B cell (primary cell): Measurements from ENCODE around the gene DDX27. TPM values are rescaled to one million over a fixed set of nuclear protein-coding genes. Genes with fewer than 3 reads are reported as not detected.

Source experiments
- ATAC-seq: fragments of 200-7000 bp; cut with Tn5 transposase; one replicate; pipeline ENCODE4 v1.10.0; 2021; ENCODE audit warnings: low read depth, mild to moderate bottlenecking, moderate number of reproducible peaks, moderate library complexity
- CTCF ChIA-PET: fragments of 350-600 bp; sonication (Branson Sonifier 250); formaldehyde crosslinking; loops from one replicate; lab custom pipeline; 2021; ENCODE audit warnings: antibody characterized with exemption, inconsistent platforms; lab: Charles Lee
- POLR2A ChIA-PET: fragments of 350-600 bp; sonication (Branson Sonifier 250); formaldehyde crosslinking; loops from one replicate; lab custom pipeline; 2021; ENCODE audit warnings: antibody characterized with exemption; lab: Charles Lee
- DNase-seq: peaks from one replicate; pipeline ENCODE4 v3.0.0; 2013
- H2AFZ ChIP-seq: 2 replicates; pipeline ENCODE4 v1.6.1; 2012; ENCODE audit warnings: mild to moderate bottlenecking, low read depth, low read length; ENCODE audit not compliant: insufficient read depth, poor library complexity, severe bottlenecking
- H3K27ac ChIP-seq, 2 donors: 1 replicate in 1 of 2; 2 replicates in 1 of 2; pipeline ENCODE4 v1.5.1; 2012 to 2013; ENCODE audit warnings: low read length in 2 of 2, mild to moderate bottlenecking in 2 of 2, moderate library complexity in 1 of 2
- H3K27me3 ChIP-seq, 4 experiments: fragments of 200-600 bp in 1 of 4; sonication (generic) in 1 of 4; replicated peaks in 1 of 4; 1 replicate in 2 of 4; 2 replicates in 2 of 4; pipeline versions ENCODE4 v1.6.1 to v1.7.0; 2013 to 2016; ENCODE audit warnings: low read length in 3 of 4, mild to moderate bottlenecking in 2 of 4, mixed read lengths in 1 of 4, moderate library complexity in 1 of 4; ENCODE audit not compliant: insufficient read depth in 4 of 4, control insufficient read depth in 3 of 4; ENCODE audit errors: control extremely low read depth in 1 of 4
- H3K36me3 ChIP-seq, 2 experiments: replicated peaks in 1 of 2; 1 replicate in 1 of 2; 2 replicates in 1 of 2; pipeline versions ENCODE4 v1.6.1 to v1.7.1; 2013; ENCODE audit warnings: low read length in 1 of 2; ENCODE audit not compliant: insufficient read depth in 2 of 2, control insufficient read depth in 1 of 2; ENCODE audit errors: control extremely low read depth in 1 of 2, extremely low read depth in 1 of 2
- H3K4me1 ChIP-seq, 2 donors: fragments of 200-600 bp in 1 of 2; sonication (generic) in 1 of 2; 1 replicate in 1 of 2; 2 replicates in 1 of 2; pipeline versions ENCODE4 v1.5.1 to v1.6.1; 2013 to 2017; ENCODE audit warnings: low read length in 2 of 2; ENCODE audit not compliant: control insufficient read depth in 2 of 2, insufficient read depth in 2 of 2
- H3K4me2 ChIP-seq: replicated peaks from 2 replicates; pipeline ENCODE3; 2012; ENCODE audit warnings: mild to moderate bottlenecking, low read depth, low read length; ENCODE audit not compliant: poor library complexity, severe bottlenecking
- H3K4me3 ChIP-seq, 5 experiments: fragments of 200-600 bp in 1 of 5; sonication (generic) in 1 of 5; 1 replicate in 3 of 5; 2 replicates in 2 of 5; pipeline versions ENCODE4 v1.5.1 to v1.7.0; 2011 to 2016; ENCODE audit warnings: low read length in 4 of 5, mild to moderate bottlenecking in 4 of 5, low read depth in 2 of 5, control low read depth in 1 of 5, moderate library complexity in 1 of 5; ENCODE audit not compliant: insufficient read depth in 1 of 5; ENCODE audit errors: control extremely low read depth in 1 of 5, extremely low read depth in 1 of 5
- H3K79me2 ChIP-seq: fragments of 200-600 bp; sonication (generic); one replicate; pipeline ENCODE4 v1.6.0; 2016; ENCODE audit warnings: low read length; ENCODE audit not compliant: control insufficient read depth, insufficient read depth
- H3K9ac ChIP-seq: fragments of 200-600 bp; sonication (generic); 2 replicates; pipeline ENCODE4 v1.6.1; 2017; ENCODE audit warnings: mild to moderate bottlenecking, low read length, moderate library complexity
- H3K9me3 ChIP-seq, 3 donors: one replicate each; pipeline versions ENCODE4 v1.6.1 to v1.7.1; 2013; ENCODE audit warnings: low read length in 2 of 3; ENCODE audit not compliant: control insufficient read depth in 2 of 3, insufficient read depth in 1 of 3; ENCODE audit errors: control extremely low read depth in 1 of 3
- H4K20me1 ChIP-seq: 2 replicates; pipeline ENCODE4 v1.6.0; 2012; ENCODE audit warnings: mild to moderate bottlenecking, low read length; ENCODE audit not compliant: insufficient read depth, control insufficient read depth, poor library complexity, severe bottlenecking
- H3K27ac Mint-ChIP-seq: one replicate; pipeline ENCODE4 v1.8.0; 2021; ENCODE audit warnings: mixed read lengths
- H3K27me3 Mint-ChIP-seq: one replicate; pipeline ENCODE4 v1.8.0; 2021; ENCODE audit warnings: mixed read lengths
- H3K4me1 Mint-ChIP-seq: one replicate; pipeline ENCODE4 v1.8.0; 2021; ENCODE audit warnings: mixed read lengths
- H3K4me3 Mint-ChIP-seq: one replicate; pipeline ENCODE4 v1.8.0; 2021; ENCODE audit warnings: mixed read lengths
- H3K9me3 Mint-ChIP-seq: one replicate; pipeline ENCODE4 v1.8.0; 2022; ENCODE audit warnings: mixed read lengths; ENCODE audit not compliant: insufficient read depth
- EZH2 ChIP-seq: IDR thresholded peaks from 2 replicates; pipeline ENCODE4 v1.6.1; 2012; ENCODE audit warnings: borderline replicate concordance, low read depth, mild to moderate bottlenecking, moderate library complexity, low read length; ENCODE audit not compliant: insufficient read depth, poor library complexity, severe bottlenecking
- WGBS: methylation state at CpG from one replicate; pipeline ENCODE4 v1.1.5; 2013; ENCODE audit warnings: missing lambda C conversion rate; ENCODE audit not compliant: insufficient coverage; 5-methylcytosine and 5-hydroxymethylcytosine counted together
- intact Hi-C: fragments of 100-400 bp; cut with micrococcal nuclease; formaldehyde crosslinking; loops from one replicate; pipeline ENCODE4 v1.10.0; 2022
- polyA plus RNA-seq: library from polyadenylated mRNA; depleted of rRNA; stranded (reverse); fragments of >200 nt; gene quantifications from 2 replicates; pipeline ENCODE4 v1.2.3, GENCODE V29; 2012
- total RNA-seq, 2 donors: library from RNA; stranded (reverse); fragments of 120-200 nt in 1 of 2; gene quantifications; 1 replicate in 1 of 2; 2 replicates in 1 of 2; pipeline versions ENCODE4 v1.2.3 to v1.2.4, GENCODE V29; 2013 to 2022
- TF ChIP-seq, protein P1 (sequence below): fragments of 200-600 bp; IDR thresholded peaks from one replicate; pipeline ENCODE4 v1.8.0; 2022; ENCODE audit warnings: antibody characterized with exemption, mild to moderate bottlenecking

The DDX27 gene
- total and polyA plus RNA-seq, 2 donors (not counting 1 experiment from before 2014, with no cell fraction given), result 55.0 to 74.6 TPM

DNA sequence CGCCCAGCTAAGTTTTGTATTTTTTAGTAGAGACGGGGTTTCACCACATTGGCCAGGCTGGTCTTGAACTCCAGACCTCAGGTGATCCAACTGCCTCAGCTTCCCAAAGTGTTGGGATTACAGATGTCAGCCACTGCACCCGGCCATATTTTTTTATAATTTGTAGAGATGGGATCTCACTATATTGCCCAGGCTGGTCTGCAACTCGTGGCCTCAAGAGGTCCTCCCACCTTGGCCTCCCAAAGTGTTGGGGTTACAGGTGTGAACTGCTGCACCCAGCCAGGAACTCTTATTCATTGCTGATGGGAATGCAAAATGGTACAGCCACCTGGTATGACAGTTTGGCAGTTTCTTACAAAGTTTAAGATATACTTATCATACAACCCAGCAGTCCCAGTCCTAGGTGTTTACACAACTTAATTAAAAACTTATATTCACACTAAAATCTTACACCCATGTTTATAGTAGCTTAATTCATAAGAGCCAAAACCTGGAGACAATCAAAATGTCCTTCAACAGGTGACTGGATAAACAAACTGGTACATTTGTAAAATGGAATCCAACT is 19.4 kb upstream of the DDX27 start:
- H3K36me3 ChIP-seq, result no peaks in the 10 kb centered on the region
- POLR2A ChIA-PET, result no interaction called here

DNA sequence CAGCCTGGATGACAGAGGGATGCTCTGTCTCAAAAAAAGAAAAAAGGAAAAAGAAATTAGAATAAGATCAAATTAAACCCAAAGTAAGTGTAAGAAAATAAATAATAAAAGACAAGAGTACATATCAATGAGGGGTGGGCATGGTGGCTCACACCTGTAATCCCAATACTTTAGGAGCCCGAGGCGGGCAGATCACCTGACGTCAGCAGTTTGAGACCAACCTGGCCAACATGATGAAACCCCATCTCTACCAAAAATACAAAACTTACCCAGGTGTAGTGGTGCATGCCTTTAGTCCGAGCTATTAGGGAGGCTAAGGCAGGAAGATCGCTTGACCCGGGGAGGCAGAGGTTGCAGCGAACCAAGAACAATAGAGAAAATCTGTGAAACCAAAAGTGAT is 16.2 kb upstream of the DDX27 start:
- intact Hi-C loops, result no loop called here
- H3K4me1 Mint-ChIP-seq, result no peaks in the 10 kb centered on the region
- Histone ChIP-seq H3K4me3 (no peak overlapping the region), H3K27ac (no peak overlapping the region), H3K4me2 (no peak overlapping the region), H2AFZ (no peak overlapping the region), H3K79me2 (no peaks in the 10 kb centered on the region), H3K9me3 (peaks cover 0 to 4% (median 0%) of the 10 kb centered on the region in 3 donors), H3K36me3 (no peaks in the 10 kb centered on the region), H3K27me3 (no peaks in the 10 kb centered on the region), H4K20me1 (no peaks in the 10 kb centered on the region), H3K4me1 (no peaks in the 10 kb centered on the region), H3K9ac (no peak overlapping the region)
- DNase-seq (no peak), ATAC-seq (no peak)
- H3K27ac Mint-ChIP-seq, result no peak overlapping the region
- TF ChIP-seq EZH2, result no peak
- no peaks in the 10 kb centered on the region for H3K27me3 Mint-ChIP-seq
- H3K9me3 Mint-ChIP-seq, result no peaks in the 10 kb centered on the region
- H3K4me3 Mint-ChIP-seq, result no peak overlapping the region
- WGBS, result 100% methylated on average over 3 of the region's 7 CpGs
- POLR2A ChIA-PET, result no interaction called here
- CTCF ChIA-PET, result interaction anchor here (1.2 kb wide), 1 partner anchor 14 kb away, joined by 4 read pairs; no protein-coding TSS in a partner anchor

More for the DNA sequence above, 19.4 kb upstream of the DDX27 start:
- CTCF ChIA-PET, result interaction anchor here (2.0 kb wide), 1 partner anchor 18 kb away, joined by 4 read pairs; no protein-coding TSS in a partner anchor
- no peak overlapping the region for H3K4me3 ChIP-seq
- intact Hi-C loops, result no loop called here
- H3K79me2 ChIP-seq, result no peaks in the 10 kb centered on the region
- no peak overlapping the region for H2AFZ ChIP-seq
- Mint-ChIP-seq H3K4me1 (no peaks in the 10 kb centered on the region), H3K27me3 (no peaks in the 10 kb centered on the region), H3K27ac (no peak overlapping the region), H3K4me3 (no peak overlapping the region), H3K9me3 (no peaks in the 10 kb centered on the region)
- ATAC-seq (no peak), DNase-seq (no peak)
- H3K27ac ChIP-seq, result no peak overlapping the region
- H4K20me1 ChIP-seq, result no peaks in the 10 kb centered on the region
- no CpG with 5 or more reads among the region's 4 CpGs for WGBS
- H3K4me2 ChIP-seq, result no peak overlapping the region
- no peaks in the 10 kb centered on the region for H3K4me1 ChIP-seq
- TF ChIP-seq, protein P1, sequence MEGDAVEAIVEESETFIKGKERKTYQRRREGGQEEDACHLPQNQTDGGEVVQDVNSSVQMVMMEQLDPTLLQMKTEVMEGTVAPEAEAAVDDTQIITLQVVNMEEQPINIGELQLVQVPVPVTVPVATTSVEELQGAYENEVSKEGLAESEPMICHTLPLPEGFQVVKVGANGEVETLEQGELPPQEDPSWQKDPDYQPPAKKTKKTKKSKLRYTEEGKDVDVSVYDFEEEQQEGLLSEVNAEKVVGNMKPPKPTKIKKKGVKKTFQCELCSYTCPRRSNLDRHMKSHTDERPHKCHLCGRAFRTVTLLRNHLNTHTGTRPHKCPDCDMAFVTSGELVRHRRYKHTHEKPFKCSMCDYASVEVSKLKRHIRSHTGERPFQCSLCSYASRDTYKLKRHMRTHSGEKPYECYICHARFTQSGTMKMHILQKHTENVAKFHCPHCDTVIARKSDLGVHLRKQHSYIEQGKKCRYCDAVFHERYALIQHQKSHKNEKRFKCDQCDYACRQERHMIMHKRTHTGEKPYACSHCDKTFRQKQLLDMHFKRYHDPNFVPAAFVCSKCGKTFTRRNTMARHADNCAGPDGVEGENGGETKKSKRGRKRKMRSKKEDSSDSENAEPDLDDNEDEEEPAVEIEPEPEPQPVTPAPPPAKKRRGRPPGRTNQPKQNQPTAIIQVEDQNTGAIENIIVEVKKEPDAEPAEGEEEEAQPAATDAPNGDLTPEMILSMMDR, result no peak
- no peak for TF ChIP-seq EZH2
- peaks cover 0 to 4% (median 0%) of the 10 kb centered on the region in 3 donors for H3K9me3 ChIP-seq
- H3K9ac ChIP-seq, result no peak overlapping the region
- H3K27me3 ChIP-seq, result no peaks in the 10 kb centered on the region
